ENCODE data around the gene KLF15. TPM values are rescaled to one million over a fixed set of nuclear protein-coding genes. Genes with fewer than 3 reads are reported as not detected.

KLF15 gene
- total and polyA plus RNA-seq, 2 of the 8 experiments (the other 6 are each of a cell fraction or from before 2014, with no cell fraction given), result 15.7 to 19.5 TPM

- no peak overlapping the region for H3K4me2 ChIP-seq (ENCODE audit: insufficient read depth in 1 of 2, low read depth in 2 of 2, low read length in 2 of 2)
- H3K56ac ChIP-seq (replicated peaks; ENCODE audit: insufficient read length, low read depth, low read length), result no peak overlapping the region
- no peaks in the 10 kb centered on the region for H3K79me2 ChIP-seq (ENCODE audit: control insufficient read depth in 1 of 2, insufficient read depth in 2 of 2, low read length in 2 of 2)
- H4K8ac ChIP-seq (ENCODE audit: extremely low read depth, insufficient read depth, low read length), result no peak overlapping the region
- no peak overlapping the region for H2BK15ac ChIP-seq (ENCODE audit: low read length)
- H3K36me3 ChIP-seq (ENCODE audit: control insufficient read depth in 2 of 4, insufficient read depth in 4 of 4, low read length in 3 of 4), result no peaks in the 10 kb centered on the region
- ChIA-PET POLR2A (ENCODE audit: partially characterized antibody) (no interaction called here), CTCF (ENCODE audit: partially characterized antibody) (interaction anchor here (1.3 to 1.6 kb wide), 3 partner anchors 9 to 53 kb away, joined by 3 to 4 read pairs (median 4); no protein-coding TSS in a partner anchor)
- no peak overlapping the region for H2BK20ac ChIP-seq (ENCODE audit: low read length)
- H3K9ac ChIP-seq (replicated peaks in 1 of 4; ENCODE audit: extremely low read depth in 1 of 4, low read depth in 3 of 4, low read length in 3 of 4), result no peak overlapping the region
- no peak overlapping the region for H3K18ac ChIP-seq (ENCODE audit: extremely low read depth, low read length)
- H4K5ac ChIP-seq (ENCODE audit: insufficient read length, low read depth, low read length), result no peak overlapping the region
- H3K23me2 ChIP-seq (ENCODE audit: low read depth, low read length), result no peaks in the 10 kb centered on the region
- no peaks in the 10 kb centered on the region for H3K9me3 ChIP-seq (ENCODE audit: insufficient read depth in 2 of 2, low read depth in 1 of 2, low read length in 1 of 2)
- no peak overlapping the region for H3K23ac ChIP-seq (ENCODE audit: insufficient read length)
- H2BK5ac ChIP-seq (ENCODE audit: low read depth, low read length), result no peak overlapping the region
- H2AFZ ChIP-seq (ENCODE audit: low read length), result no peak overlapping the region
- no peak overlapping the region for H3K14ac ChIP-seq (ENCODE audit: insufficient read length)
- no peak overlapping the region for H2AK5ac ChIP-seq (ENCODE audit: low read depth, low read length)
- H3K4ac ChIP-seq (replicated peaks; ENCODE audit: insufficient read length, low read depth, low read length), result no peak overlapping the region
- no peak overlapping the region for H3K27ac ChIP-seq (ENCODE audit: low read depth, low read length)
- H2BK120ac ChIP-seq (replicated peaks; ENCODE audit: low read depth, low read length), result no peak overlapping the region
- FAIRE-seq (no peak), DNase-seq (ENCODE audit: low read depth in 1 of 2, low spot score in 2 of 2) (no peak)
- H3K79me1 ChIP-seq (ENCODE audit: low read depth, low read length), result no peaks in the 10 kb centered on the region
- 0 out of 7 replicates have a peak, but pooled peaks cover 0 to under 1% (median 0%) of the 10 kb centered on the region in 4 experiments for H3K27me3 ChIP-seq (replicated peaks in 1 of 4; ENCODE audit: control insufficient read depth in 3 of 4, extremely low read depth in 1 of 4, insufficient read depth in 3 of 4, low read length in 3 of 4)
- H4K20me1 ChIP-seq (replicated peaks in 1 of 2; ENCODE audit: control insufficient read depth in 1 of 2, insufficient read depth in 2 of 2, low read length in 2 of 2), result no peaks in the 10 kb centered on the region
- no peak overlapping the region for H3K4me3 ChIP-seq (ENCODE audit: extremely low read depth in 1 of 4, insufficient read depth in 2 of 4, low read depth in 3 of 4, low read length in 4 of 4)
- H2BK12ac ChIP-seq (ENCODE audit: low read depth, low read length), result no peak overlapping the region
- peaks cover 0 to 8% (median 4%) of the 10 kb centered on the region in 4 experiments; a peak in 2 of 7 replicates for H3K4me1 ChIP-seq (replicated peaks in 1 of 4; ENCODE audit: control insufficient read depth in 3 of 4, insufficient read depth in 4 of 4, low read length in 3 of 4)
- H4K91ac ChIP-seq (replicated peaks; ENCODE audit: insufficient read length, low read length), result no peak overlapping the region
- 92% methylated on average over 4 of the region's 4 CpGs; no CpG with 5 or more reads in 1 of the 2 experiments for WGBS, 2 experiments (ENCODE audit: extremely low coverage in 1 of 2, insufficient coverage in 1 of 2, insufficient read length in 1 of 2, insufficient replicate concordance in 2 of 2, low coverage in 1 of 2, low lambda C conversion rate in 2 of 2, missing lambda C conversion rate in 1 of 2)
- TF ChIP-seq KDM1A (IDR thresholded peaks at IDR 0.05; ENCODE audit: borderline replicate concordance, low read length), result no peak
- TF ChIP-seq RFX5 (IDR thresholded peaks at IDR 0.05; ENCODE audit: borderline replicate concordance, low read depth, low read length), result no peak
- TF ChIP-seq TEAD4 (IDR thresholded peaks at IDR 0.05; ENCODE audit: low read depth, low read length), result no peak
- no peak for TF ChIP-seq RNF2 (IDR thresholded peaks at IDR 0.05; ENCODE audit: borderline replicate concordance, low read depth, low read length, missing control alignments, poor library complexity, severe bottlenecking)
- TF ChIP-seq KDM4A (IDR thresholded peaks at IDR 0.05; ENCODE audit: low read depth, low read length, severe bottlenecking), result no peak
- TF ChIP-seq POU5F1 (IDR thresholded peaks at IDR 0.05; ENCODE audit: low read depth, low read length), result no peak
- no peak for TF ChIP-seq TAF1 (IDR thresholded peaks at IDR 0.05; ENCODE audit: low read depth, low read length)
- no peak for TF ChIP-seq TAF7 (optimal IDR thresholded peaks at IDR 0.05; ENCODE audit: borderline replicate concordance, low read depth, low read length)
- TF ChIP-seq JUN (IDR thresholded peaks at IDR 0.05; ENCODE audit: low read depth, low read length), result no peak
- TF ChIP-seq KDM5A (IDR thresholded peaks at IDR 0.05; ENCODE audit: low read length), result no peak
- TF ChIP-seq ASH2L (IDR thresholded peaks at IDR 0.05; ENCODE audit: low read length), result no peak
- no peak for TF ChIP-seq SP1 (IDR thresholded peaks at IDR 0.05; ENCODE audit: low read depth, low read length)
- no peak for TF ChIP-seq SP2 (IDR thresholded peaks at IDR 0.05; ENCODE audit: low read length)
- TF ChIP-seq SUZ12 (IDR thresholded peaks at IDR 0.05; ENCODE audit: low read length), result no peak
Observed at GRCh38 chr3:126295407-126295939, 61.7 kb downstream of the KLF15 start.

Measured in H1 (cell line).